ENCODE results near the gene FAM124A.

GRCh38 chr13:51251480-51251879 lies 29.3 kb downstream of the FAM124A start:
- TF ChIP-seq, protein P1, sequence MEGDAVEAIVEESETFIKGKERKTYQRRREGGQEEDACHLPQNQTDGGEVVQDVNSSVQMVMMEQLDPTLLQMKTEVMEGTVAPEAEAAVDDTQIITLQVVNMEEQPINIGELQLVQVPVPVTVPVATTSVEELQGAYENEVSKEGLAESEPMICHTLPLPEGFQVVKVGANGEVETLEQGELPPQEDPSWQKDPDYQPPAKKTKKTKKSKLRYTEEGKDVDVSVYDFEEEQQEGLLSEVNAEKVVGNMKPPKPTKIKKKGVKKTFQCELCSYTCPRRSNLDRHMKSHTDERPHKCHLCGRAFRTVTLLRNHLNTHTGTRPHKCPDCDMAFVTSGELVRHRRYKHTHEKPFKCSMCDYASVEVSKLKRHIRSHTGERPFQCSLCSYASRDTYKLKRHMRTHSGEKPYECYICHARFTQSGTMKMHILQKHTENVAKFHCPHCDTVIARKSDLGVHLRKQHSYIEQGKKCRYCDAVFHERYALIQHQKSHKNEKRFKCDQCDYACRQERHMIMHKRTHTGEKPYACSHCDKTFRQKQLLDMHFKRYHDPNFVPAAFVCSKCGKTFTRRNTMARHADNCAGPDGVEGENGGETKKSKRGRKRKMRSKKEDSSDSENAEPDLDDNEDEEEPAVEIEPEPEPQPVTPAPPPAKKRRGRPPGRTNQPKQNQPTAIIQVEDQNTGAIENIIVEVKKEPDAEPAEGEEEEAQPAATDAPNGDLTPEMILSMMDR (IDR thresholded peaks at IDR 0.05 in 8 of 11, conservative IDR thresholded peaks at IDR 0.05 in 3 of 11): no peak
- TF ChIP-seq POLR2A (IDR thresholded peaks at IDR 0.05) (no peak), POLR2AphosphoS5 (IDR thresholded peaks at IDR 0.05) (no peak)
